GM18868 (cell line): ENCODE measurements around the gene TUBGCP2.
"Not testable (repeated sequence)": the region's sequence is repeated elsewhere in the genome, so short reads cannot be mapped to it uniquely, and the experiment has no call there.

ENCODE experiments used
- ATAC-seq: cut with Tn5 transposase; IDR thresholded peaks from one replicate; pipeline ENCODE4 v1.9.1; 2021; ENCODE audit warnings: mild to moderate bottlenecking, moderate library complexity; ENCODE audit not compliant: unreplicated experiment

Gene TUBGCP2

GRCh38 chr10:133326745-133327650 lies 18.3 kb upstream of the TUBGCP2 start:
- ATAC-seq: no peak

GRCh38 chr10:133326223-133326551 lies 17.5 kb upstream of the TUBGCP2 start:
- no peak for ATAC-seq

GRCh38 chr10:133325440-133326222 lies 17.0 kb upstream of the TUBGCP2 start:
- no peak for ATAC-seq

- ATAC-seq: no peak
Observed at GRCh38 chr10:133324857-133325260, 16.2 kb upstream of the TUBGCP2 start.

- ATAC-seq: no peak
Observed at GRCh38 chr10:133324198-133324792, 15.6 kb upstream of the TUBGCP2 start.

GRCh38 chr10:133322064-133322709 lies 13.5 kb upstream of the TUBGCP2 start:
- ATAC-seq: not testable (repeated sequence)

GRCh38 chr10:133320852-133321422 lies 12.3 kb upstream of the TUBGCP2 start:
- ATAC-seq: not testable (repeated sequence)

- peak; percentile 82 for ATAC-seq
Observed at GRCh38 chr10:133318494-133319127, 9.9 kb upstream of the TUBGCP2 start.

GRCh38 chr10:133316732-133317131 lies 8.1 kb upstream of the TUBGCP2 start:
- no peak for ATAC-seq

GRCh38 chr10:133316266-133316665 lies 7.6 kb upstream of the TUBGCP2 start:
- ATAC-seq: no peak

GRCh38 chr10:133315847-133316246 lies 7.2 kb upstream of the TUBGCP2 start:
- ATAC-seq: no peak

- ATAC-seq: no peak
Observed at GRCh38 chr10:133314911-133315310, 6.2 kb upstream of the TUBGCP2 start.

GRCh38 chr10:133313192-133313591 lies 4.5 kb upstream of the TUBGCP2 start:
- ATAC-seq: no peak

- ATAC-seq: no peak
Observed at GRCh38 chr10:133312769-133313145, 4.1 kb upstream of the TUBGCP2 start.

GRCh38 chr10:133312016-133312768 lies 3.5 kb upstream of the TUBGCP2 start:
- no peak for ATAC-seq

- no peak for ATAC-seq
Observed at GRCh38 chr10:133311570-133311969, 2.9 kb upstream of the TUBGCP2 start.

- no peak for ATAC-seq
Observed at GRCh38 chr10:133310789-133311188, 2.1 kb upstream of the TUBGCP2 start.

GRCh38 chr10:133310399-133310755 lies 1.7 kb upstream of the TUBGCP2 start:
- ATAC-seq: no peak

- ATAC-seq: no peak
Observed at GRCh38 chr10:133309720-133310398, 1.2 kb upstream of the TUBGCP2 start.
